ENCODE data around the gene VWA8.

- TF ChIP-seq USF2 (IDR thresholded peaks at IDR 0.05; ENCODE audit: low read depth, low read length) = no peak
- no peak for TF ChIP-seq USF2 (CRISPR knock-in tag; IDR thresholded peaks at IDR 0.05; ENCODE audit: borderline replicate concordance)
- no peak for TF ChIP-seq CTCF (CRISPR knock-in tag; IDR thresholded peaks at IDR 0.05)
- TF ChIP-seq ZNF672 (CRISPR knock-in tag; IDR thresholded peaks at IDR 0.05) = no peak
These were observed 23.5 kb downstream of the VWA8 start for GRCh38 chr13:41937388-41937787.
